GM21737 (cell line): Measurements from ENCODE around the gene LRR1.
"Not testable (repeated sequence)": the region's sequence is repeated elsewhere in the genome, so short reads cannot be mapped to it uniquely, and the experiment has no call there.

ENCODE experiments used
- ATAC-seq: cut with Tn5 transposase; IDR thresholded peaks from one replicate; pipeline ENCODE4 v1.9.1; 2021; ENCODE audit warnings: mild to moderate bottlenecking, moderate library complexity; ENCODE audit not compliant: unreplicated experiment

The LRR1 gene

DNA sequence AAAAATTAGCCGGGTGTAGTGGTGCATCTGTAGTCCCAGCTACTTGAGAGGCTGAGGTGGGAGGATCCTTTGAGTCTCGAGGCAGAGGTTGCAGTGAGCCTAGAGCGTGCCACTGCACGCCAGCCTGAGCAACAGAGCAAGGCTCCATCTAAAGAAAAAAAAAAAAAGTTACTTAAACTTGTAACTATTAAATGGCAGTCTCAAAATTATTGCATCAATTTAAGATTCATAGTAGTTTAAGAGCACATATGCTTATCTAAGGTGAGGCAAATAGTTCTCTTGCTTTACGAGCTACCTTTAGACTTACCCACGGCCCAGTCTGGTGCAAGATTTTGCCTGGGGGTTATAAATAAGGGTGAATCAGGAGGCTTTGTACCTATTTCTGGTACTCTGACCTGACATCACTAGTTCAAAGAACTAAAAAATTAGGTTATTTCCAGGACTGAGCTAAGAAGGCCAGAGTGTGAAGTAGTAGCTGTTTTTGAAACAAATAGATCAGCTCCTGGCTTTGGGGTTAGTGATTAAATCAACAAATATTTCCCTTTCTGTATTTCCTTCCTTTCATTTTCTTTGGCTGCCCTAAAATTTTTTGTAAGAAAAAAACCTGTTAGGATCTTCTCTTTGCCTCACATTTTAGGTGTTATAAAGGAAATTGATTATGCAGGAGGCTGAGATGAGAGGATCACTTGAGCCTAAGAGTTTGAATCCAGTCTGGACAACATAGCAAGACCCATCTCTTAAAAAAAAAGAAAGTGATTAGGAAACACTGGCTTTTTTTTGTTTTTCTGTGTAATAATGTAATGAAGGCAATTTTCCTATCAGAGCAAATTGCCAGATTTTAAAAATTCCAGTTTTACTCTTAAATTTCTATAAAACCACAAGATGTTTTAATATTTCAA is 25.4 kb downstream of the LRR1 start:
- ATAC-seq = no peak

DNA sequence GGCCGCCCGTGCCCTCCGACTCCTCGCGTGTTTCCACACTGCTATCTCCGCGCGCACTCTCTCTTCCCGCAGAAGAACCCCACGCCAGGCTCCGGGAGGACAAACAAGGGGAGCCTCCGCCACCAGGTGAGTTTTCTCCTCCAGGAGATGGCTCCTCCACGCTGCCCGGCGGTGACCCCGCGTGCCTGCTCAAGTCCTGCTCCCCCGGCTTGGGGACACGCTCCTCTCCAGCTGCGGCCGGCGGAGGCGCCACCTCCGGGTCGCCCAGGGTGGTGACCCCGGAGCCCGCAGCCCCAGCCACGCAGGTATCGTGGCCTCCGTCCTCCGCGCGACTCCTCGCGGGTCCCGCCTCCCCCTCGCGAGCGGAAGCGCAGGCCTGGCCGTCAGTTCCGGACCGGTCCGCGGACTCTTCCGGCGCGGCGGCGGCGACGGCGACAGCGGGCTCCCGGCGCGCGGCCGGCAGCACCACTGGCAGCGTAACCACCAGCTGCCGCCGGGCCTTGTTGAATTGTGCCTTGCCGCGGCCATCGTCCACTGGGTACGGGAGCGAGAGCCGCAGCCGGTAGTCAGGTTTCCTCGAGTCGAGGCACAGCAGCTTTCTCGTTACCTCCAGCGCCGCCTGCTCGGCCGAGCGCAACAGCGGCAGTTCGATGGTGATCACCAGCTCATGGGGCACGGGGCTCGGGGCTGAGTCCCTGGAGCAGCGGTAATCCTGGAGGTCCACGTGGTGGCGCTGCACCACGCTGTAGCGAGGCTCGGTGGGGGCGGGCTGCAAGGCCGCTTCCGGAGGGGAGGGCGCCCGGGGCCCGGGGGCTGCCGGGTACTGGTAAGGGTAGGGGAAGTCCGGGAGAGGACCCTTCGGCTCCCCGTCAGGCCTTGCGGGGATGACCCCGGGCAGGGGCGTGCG is 35.2 kb downstream of the LRR1 start:
- peak; percentile 79 for ATAC-seq

DNA sequence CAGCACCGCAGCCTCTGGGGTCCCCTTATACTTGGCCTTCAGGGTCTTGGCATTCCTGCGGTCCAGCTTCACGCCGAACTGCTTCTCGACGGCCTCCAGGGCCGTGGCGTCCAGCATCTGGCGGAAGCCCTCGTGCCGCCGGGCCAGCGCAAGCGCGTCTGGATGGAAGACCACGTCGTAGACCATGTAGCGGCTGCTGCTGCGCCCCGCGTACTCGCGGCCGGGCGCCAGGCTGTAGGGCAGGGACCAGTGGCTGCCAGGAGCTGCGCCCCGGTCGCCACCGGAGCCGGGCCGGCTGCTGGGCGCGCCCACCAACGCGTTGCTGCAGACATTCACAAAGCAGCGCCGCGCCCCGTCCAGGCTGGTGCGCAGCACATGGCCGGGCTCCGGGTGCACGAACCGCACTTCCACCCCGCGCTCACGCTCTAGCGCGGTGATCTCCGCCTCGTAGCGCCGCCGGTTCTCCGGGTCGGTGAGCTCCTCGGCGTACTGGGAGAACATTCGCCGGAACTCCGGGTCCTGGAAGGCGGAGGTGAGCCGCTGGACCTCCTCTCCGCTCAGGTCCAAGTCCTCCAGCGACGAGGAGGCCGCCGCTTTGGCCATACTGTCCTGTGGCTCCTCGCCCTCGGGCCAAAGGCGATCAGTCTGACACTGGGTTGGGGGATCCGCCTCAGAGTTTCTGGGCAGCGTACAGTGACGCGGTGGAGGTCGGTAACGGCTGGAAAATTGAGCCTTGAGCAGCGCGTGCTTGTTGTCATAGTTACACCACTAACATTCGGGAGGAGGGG is 36.0 kb downstream of the LRR1 start, which contains the start of gene DNAAF2:
TSS of gene DNAAF2 (minus strand) at position 698 of the 788 bp plus-strand sequence. CDS start at position 603, 95 bp downstream.
- peak; percentile 35 for ATAC-seq

DNA sequence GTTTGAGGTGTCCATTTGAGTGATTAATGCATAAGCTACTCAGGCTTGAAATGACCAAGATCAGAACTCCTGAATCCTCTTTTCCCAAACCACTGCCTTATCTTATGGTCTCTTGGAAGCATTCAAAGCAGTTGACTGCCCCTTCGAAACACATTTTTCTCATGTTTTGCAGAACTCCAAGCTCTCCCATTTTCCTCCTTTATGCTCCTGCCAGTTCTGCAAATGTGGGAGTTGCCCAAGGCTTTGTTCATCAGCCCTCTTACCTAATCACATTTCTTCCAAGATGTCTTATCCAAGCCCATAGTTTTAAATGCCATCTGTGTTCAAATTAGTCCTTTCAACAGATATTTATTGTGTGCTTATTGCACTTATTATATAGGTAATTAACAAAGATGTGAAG is 38.1 kb downstream of the LRR1 start:
- ATAC-seq = no peak

DNA sequence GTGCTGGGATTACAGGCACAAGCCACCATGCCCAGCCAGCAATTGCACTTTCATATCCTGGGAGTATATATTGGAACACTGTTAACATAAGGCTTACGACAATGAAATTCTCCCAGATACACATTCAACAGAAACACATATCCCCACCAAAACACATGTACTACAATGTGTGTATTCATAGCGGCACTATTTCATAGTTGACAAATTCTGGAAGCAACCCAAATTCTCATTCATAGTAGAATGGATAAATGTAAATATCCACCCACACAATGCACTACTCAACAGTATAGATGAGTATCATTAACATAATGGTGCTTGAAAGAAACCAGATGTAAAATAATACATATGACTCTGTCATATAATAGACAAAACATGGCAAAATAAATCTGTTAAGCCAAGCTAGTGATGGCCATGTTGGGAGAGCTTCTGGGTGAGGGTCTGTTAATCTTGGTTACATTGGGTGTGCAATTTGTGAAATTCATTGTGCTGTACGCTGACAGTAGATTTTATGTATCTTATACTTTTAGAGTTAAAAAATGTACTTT is 38.9 kb downstream of the LRR1 start:
- no peak for ATAC-seq

DNA sequence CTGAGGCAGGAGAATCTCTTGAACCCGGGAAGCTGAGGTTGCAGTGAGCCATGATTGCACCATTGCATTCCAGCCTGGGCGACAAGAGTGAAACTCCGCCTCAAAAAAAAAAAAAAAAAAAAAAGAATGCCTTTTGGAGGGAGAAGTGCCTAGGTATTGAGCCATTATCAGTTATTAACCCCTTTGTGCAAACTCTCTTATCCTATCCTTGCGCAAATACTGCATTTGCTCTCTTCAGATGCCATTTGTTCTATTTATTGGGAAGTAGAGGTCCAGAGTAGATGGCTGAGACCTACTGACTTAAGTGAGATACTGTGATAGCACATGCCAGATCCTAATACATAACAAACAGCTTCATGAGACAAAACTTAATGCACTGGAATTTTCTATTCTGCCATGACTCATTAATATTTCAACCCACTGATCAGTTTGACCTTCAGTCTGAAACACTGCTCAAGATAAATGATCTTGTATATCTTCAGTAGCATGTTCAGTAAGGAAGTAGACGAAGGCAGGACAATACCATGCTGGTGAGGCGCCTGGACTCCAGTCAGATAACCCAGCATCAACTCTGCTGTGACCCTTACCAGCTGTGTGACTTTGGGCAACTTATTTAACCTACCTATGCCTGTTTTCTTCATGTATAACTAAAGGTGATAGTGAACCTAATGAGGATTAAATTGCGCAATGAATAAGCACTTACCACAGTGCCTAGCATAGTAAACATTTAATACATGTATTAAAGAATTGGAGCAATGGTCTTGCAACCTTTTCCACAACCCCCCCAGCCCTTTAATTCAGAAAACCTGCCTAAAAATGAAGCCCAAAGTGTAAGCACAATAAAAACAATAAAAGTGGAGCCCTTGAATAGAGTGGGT is 42.0 kb downstream of the LRR1 start:
- no peak for ATAC-seq

DNA sequence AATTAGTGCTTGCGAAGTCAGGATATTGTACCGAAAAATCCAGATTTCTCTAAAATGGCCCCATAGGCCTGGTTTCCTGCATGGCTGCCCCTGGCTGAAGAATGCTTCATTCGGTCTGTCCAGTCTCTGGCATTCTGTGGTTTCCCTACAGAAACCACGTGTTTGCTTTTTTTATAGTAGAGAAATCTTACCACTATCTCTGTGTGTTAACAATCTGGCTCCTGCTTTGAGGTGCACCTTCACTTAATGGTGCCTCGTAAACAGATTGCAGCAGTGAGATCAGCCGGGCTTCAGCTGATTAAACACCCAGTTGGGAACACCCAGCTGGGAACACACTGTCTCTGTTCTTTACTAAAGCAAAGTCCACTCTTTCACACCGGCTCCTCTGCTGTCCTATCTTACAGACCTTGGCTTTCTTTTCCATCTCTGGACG is 43.0 kb downstream of the LRR1 start:
- no peak for ATAC-seq

DNA sequence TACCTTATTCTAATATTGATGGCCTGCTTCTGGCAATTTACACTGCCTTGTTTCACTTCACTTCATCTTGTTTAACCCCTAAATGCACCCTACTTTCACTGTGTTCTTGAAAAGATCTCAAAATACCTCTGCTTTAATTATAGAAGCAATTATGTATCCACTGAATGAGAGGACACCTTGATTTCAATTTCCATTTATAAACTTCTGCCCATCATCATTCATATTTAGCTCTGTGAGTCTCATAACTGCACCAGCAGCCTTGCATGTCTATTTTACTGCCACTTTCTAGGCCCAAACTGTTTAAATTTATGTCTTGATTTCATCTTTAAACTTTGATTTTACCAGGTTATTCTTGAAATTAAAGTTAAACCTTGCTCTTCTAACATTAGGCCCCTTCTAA is 43.4 kb downstream of the LRR1 start:
- no peak for ATAC-seq

DNA sequence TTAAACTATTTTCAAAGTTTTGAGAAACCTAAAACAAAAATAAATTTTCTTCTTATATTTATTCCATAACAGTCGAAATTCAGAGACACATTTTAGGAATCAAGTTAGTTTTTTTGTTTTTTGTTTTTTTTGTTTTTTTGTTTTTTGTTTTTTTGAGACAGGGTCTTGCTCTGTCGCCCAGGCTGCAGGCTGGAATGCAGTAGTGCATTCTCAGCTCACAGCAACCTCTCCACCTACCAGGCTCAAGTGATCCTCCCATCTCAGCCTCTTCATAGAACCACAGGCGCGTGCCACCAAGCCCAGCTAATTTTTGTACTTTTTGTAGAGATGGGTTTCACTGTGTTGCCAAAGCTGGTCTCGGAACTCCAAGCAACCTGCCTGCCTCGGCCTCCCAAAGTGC is 54.8 kb downstream of the LRR1 start:
- ATAC-seq = no peak

DNA sequence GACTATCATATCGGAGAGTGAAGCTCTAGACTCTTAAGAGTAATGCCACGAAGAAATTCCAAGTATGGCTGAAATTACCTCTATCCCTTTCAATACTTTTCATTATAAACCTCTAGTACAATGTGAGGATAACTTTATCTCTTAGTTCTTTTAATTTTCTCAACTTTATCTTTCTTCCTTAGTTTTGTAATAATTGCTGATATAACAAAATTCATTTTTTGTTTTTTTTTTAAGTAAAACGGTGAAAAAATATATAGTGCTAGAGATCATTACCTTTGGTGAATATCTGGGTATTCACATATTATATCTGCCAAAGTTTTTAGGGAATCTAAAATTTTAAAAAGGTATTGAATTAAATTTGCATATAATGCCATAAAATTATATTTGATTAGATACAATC is 55.8 kb downstream of the LRR1 start:
- no peak for ATAC-seq

DNA sequence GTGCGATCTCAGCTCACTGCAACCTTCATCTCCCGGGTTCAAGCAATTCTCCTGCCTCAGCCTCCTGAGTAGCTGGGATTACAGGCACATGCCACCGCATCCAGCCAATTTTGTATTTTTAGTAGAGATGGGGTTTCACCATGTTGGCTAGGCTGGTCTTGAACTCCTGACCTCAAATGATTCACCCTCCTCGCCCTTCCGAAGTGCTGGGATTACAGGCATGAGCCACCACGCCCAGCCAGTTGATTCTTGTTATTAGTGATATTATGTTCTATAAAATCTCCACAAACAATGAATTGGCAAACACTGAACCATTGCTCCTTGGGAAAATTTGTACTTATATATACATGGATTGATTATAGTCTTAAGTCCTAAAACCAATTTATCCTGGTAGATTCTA is 58.8 kb downstream of the LRR1 start:
- not testable (repeated sequence) for ATAC-seq

DNA sequence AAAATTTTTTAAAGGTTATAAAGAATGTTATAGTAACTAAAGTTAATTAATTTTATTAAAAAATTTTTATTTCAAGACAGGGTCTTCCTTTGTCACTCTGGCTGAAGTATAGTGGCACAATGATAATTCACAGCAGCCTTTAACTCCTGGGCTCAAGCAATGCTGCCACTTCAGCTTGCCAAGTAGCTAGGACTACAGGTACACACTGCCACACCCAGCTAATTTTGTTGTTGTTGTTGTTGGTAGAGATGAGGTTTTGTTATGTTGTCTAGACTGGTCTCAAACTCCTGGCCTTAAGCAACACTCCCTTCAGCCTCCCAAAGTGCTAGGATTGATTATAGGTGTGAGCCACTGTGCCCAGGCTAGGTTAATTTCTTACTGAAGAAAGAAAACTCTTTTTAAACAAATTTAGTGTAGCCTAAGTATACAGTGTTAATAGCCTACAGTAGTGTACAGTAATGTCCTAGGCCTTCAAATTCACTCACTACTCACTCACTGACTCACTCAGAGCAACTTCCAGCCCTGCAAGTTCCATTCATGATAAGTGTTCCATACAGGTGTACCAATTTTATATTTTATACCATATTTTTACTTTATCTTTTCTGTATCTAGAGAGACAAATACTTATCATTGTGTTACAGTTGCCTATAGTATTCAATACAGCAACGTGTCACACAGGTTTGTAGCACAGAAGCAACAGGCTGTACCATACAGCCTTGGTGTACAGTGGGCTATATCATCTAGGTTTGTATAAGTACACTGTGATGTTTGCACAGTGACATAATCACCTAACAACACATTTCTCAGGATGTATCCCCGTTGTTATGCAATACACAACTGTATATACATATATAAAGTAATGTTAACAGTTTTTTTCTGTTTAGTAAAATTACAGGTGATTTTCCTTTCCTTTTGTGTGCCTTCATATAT is 61.1 kb downstream of the LRR1 start:
- ATAC-seq = no peak
